GM12892 (cell line): ENCODE results near the gene ZNF451.

Source experiments
- POLR2A ChIP-seq: IDR thresholded peaks from 2 replicates; pipeline ENCODE4 v1.6.1; 2011; ENCODE audit warnings: low read depth, low read length, control low read depth
- POLR2AphosphoS5 ChIP-seq: IDR thresholded peaks from 2 replicates; pipeline ENCODE4 v1.6.1; 2011; ENCODE audit warnings: low read depth, low read length, control low read depth

- TF ChIP-seq POLR2A (no peak), POLR2AphosphoS5 (no peak)
These were observed 13.0 kb downstream of the ZNF451 start for GRCh38 chr6:57102976-57103375.
